GM19035 (cell line): ENCODE measurements around the gene PLEKHA6.

Experiments used
- ATAC-seq: cut with Tn5 transposase; IDR thresholded peaks from one replicate; pipeline ENCODE4 v1.9.1; 2021; ENCODE audit not compliant: unreplicated experiment

The PLEKHA6 gene

GRCh38 chr1:204265665-204266064 lies 94.1 kb downstream of the PLEKHA6 start:
- ATAC-seq: no peak

DNA sequence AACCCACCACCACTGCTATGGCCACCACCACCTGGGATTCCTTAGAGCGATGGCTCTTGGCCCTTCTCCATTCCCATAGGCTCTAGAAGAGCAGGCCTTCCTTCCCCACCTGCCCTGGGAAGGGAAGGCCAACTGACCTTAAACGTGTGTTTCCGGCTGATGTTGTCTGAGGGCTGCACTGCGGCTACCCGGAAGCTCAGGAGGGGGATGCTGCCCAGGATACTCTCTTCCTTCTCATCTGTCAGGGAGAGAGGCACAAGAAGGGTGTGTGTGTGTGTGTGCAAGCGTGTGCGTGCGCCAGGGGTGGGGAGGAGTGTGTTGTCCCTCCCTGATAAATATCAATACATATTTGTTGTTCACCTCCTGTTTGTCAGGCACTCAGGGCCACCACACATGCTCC lies 94.9 kb downstream of the PLEKHA6 start:
- ATAC-seq: no peak

GRCh38 chr1:204263254-204263910 lies 96.3 kb downstream of the PLEKHA6 start:
- no peak for ATAC-seq

GRCh38 chr1:204262506-204263253 lies 97.0 kb downstream of the PLEKHA6 start:
- no peak for ATAC-seq

DNA sequence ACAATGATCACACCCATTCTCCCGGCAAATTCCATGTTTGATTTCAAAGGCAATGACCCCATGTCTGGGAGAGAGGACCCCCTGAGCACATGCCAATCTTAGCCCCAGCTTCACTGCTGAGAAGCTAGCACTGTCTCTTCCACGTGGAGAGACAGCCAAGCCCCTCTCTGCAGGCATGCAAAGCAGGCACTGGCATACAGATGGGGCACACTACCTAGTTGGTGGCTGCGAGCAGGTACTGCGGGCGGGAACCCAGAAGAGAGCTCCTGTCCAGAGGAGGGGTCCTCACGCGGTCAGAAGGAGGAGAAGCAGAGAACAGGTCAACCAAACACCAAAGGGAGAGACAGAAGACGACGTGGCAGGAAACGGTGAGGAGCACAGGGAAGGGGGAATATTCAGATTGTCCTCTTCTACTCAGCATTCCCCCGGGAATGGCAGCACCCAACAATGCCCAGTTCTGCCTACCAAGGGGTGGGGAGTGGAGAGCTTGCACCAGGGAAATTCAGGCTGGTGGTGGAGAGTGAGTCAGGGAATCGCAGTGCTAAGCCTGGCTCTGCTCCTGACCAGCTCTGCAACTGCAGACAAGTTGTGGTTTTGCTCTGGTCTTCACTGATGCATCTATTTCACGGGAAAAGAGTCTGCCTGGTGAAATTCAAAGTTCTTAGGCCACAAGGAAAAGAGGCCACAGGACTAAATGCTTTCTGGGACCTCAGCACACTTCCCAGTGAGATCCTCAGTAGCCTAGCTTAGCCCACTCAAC lies 97.8 kb downstream of the PLEKHA6 start:
- no peak for ATAC-seq

GRCh38 chr1:204261266-204261665 lies 98.5 kb downstream of the PLEKHA6 start:
- no peak for ATAC-seq

GRCh38 chr1:204260601-204261197 lies 99.0 kb downstream of the PLEKHA6 start:
- no peak for ATAC-seq

DNA sequence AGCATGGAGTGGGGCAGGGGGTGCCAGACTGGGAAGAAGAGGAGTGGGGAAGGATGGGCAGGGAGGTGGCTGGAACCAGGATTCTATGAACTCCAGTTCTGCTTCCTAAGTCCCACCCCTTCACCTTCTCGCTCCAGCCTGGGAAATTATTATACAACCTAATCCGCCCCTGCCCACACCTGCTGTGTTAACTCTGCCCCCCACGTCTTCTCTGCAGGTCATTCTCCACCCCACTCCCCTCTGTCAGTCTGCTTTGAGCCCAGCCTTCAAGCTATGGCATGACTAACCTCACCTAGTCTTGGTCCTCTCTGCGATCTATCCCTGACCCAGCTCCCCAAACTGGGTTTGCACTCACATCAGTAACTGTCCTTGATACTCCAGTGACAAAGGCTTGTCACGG lies 99.9 kb downstream of the PLEKHA6 start:
- ATAC-seq: no peak

- ATAC-seq: no peak
These were observed 100.5 kb downstream of the PLEKHA6 start for GRCh38 chr1:204259196-204259595.

GRCh38 chr1:204258213-204259115 lies 101.3 kb downstream of the PLEKHA6 start:
- ATAC-seq: no peak

DNA sequence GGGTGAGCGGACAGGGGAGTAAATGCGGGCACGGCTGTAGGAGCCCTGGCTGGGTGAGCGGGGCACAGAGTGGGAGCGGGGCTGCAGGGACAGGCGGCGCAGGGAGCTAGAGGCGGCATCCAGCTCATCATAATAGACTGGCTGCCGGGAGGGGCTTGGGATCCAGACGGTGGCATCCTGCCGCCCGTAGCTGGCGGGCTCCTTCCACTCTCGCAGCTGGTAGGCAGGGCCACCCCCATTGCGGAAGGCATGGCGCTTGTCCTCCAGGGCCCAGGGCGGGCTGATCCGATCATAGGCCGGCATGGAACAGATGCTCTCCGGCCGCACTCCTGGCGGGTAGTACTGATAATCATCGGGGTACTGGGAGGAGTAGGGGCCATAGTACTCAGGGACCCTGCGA lies 102.3 kb downstream of the PLEKHA6 start:
- no peak for ATAC-seq

- ATAC-seq: no peak
These were observed 103.2 kb downstream of the PLEKHA6 start for GRCh38 chr1:204256531-204256930.

DNA sequence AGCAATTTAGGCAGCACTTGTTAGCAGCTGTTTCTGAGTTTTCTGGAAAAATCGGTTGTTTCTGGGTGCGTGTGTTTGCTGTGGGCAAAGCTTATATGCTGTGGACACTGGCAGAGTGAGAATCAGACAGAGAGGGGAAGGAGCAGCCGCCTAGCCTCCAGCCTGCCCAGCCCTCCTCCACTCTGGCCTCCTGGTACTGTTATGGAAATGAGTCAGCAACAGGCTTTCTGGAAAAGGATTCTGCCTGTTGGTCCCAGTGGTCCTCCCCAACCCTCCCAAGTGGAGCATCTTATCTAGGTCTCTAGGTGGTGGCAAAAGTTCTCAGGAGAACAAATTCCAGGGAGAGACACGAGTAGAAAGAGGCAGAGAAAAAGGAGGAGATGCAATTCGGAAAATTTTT lies 103.8 kb downstream of the PLEKHA6 start:
- ATAC-seq: no peak

DNA sequence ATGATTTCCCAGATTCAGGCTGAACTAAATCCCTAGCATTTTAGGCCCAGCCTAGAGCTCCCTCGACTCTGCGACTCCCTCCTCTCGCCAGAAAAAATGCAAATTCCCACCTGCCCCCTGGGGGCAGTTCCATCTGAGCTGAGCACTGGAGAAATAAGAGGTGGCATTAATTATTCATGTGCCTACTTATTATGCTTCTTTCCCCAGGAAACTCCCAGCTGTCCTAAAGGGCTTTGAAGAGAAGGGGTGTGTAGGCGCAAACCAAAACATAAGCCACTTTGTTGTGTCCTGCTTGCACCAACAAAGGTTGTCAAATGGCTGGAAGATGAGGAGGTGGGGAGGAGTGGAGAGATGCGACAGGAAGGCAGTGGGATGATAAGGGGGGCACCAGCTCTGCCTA lies 104.5 kb downstream of the PLEKHA6 start:
- no peak for ATAC-seq

GRCh38 chr1:204254031-204254661 lies 105.6 kb downstream of the PLEKHA6 start:
- no peak for ATAC-seq

DNA sequence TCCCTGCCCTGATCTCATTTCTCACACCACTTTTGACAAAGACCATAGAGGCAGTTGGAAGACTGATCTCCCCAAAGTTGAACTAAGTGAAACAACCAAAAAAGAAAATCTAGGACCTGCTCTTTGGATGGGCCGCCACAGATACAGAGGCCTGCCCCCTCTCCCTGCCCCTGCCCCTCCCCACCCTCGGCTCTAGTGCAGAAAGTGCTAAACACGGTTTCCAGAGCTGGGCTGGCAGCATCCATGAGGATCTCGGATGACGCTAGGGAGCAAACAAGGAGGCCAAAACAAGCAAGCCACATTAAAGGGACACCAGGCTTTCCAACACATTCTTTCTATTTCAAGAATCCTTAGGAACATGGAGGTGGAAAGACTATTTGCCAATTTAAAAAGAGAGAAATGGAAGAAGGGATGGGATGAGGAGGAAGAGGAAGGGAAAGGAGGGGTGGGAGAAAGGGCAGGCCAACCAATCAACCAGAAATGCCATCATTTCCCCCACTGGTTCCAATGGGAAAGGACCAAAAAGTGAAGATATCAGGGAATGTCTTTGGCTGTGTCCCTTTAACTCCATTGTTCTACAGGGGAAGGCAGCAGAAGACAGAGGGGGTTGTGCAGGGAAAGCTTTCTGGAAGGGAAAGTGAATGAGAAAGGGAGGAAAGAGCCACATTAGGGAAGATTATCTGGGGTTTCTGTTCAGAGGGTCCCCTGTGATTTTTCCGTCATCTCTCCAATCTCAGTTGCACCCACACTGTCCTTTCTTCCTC lies 107.6 kb downstream of the PLEKHA6 start:
- ATAC-seq: no peak

- no peak for ATAC-seq
These were observed 108.4 kb downstream of the PLEKHA6 start for GRCh38 chr1:204251286-204251685.

DNA sequence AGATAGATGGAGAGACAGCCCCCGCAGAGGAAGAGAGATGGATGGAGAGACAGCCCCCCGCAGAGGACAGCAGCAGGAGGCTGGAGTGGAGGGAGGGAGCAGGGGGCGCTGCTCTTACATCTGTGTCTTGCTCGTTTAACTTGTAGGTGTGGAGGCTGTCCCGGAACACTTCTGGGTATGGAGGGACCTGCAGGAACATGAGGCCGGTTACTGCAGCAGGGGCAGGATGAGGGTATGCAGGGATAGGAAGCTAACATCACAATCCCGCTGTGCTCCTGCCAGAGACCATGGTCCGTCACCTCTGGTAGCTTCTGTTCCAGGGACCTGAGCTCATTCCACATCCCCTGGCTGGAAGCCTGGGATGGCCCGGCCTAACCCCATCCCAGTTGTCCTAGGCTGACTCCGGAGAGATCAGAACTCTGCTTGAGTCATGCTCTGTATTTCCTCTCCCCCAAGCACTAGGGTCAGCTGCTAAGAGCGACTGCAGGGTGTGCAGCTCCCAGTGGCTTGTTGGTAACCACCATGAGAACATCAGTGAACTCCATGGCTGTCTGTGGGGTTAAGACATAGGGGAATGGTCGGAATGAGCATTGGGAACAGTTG lies 109.2 kb downstream of the PLEKHA6 start:
- no peak for ATAC-seq
